ENCODE data around the gene RALGPS2. TPM values are rescaled to one million over a fixed set of nuclear protein-coding genes. Genes with fewer than 3 reads are reported as not detected.
"Not testable (repeated sequence)": the region's sequence is repeated elsewhere in the genome, so short reads cannot be mapped to it uniquely, and the experiment has no call there.

Gene RALGPS2
- total RNA-seq, 1 experiment from 2014 or later: 38.0 TPM

DNA sequence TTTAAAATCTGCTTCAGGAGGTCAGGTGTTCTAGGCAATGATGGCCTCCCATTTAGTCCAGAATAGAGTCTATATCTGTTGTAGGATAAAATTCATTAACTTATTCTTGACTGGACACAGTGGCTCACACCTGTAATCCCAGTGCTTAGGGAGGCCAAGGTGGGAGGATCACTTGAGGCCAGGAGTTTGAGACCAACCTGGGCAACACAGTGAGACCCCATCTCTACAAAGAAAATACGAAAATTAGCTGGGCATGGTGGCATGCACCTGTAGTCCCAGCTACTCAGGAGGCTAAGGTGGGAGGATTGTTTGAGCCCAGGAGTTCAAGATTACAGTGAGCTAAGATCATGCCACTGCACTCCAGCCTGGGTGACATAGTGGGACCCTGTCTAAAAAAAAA is 122.9 kb downstream of the RALGPS2 start:
- DNase-seq (ENCODE audit: low spot score); ATAC-seq; H3K27me3 Mint-ChIP-seq (ENCODE audit: low read depth); H3K9me3 Mint-ChIP-seq; H3K4me1 Mint-ChIP-seq; H3K4me3 Mint-ChIP-seq; H3K36me3 Mint-ChIP-seq; H3K27ac Mint-ChIP-seq: not testable (repeated sequence)
- TF ChIP-seq ZNF121 (CRISPR knock-in tag; IDR thresholded peaks at IDR 0.05): peak; percentile 75
- POLR2A ChIA-PET: interaction anchor here (0.6 kb wide), 1 partner anchor 140 kb away, joined by 4 read pairs; no protein-coding TSS in a partner anchor
- CTCF ChIA-PET: interaction anchor here (1.4 kb wide), 2 partner anchors 154 to 275 kb away, joined by 3 to 4 read pairs; no protein-coding TSS in a partner anchor

DNA sequence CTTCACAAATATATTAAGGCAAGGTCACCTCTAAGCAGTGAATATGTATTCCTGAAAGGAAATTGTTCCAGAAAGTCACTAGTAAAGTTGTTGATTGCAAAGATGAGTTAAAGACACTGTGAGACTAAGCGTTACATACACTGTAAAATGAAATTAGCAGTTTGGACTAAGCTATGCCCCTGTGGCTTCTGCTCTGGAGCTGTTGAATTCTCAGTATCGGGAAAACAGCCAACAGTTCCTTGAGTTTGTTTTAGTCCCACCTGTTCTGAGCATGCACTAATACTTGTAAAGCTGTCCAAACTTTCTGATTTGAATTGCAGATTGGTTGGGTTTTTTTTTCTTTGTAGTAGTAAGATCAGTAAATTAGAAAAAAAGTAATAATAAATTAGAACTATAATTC is 124.9 kb downstream of the RALGPS2 start:
- H3K27ac Mint-ChIP-seq: peak overlapping the region; percentile 74; the same call in 1 of the 2 replicates
- no peaks in the 10 kb centered on the region for H3K27me3 Mint-ChIP-seq (ENCODE audit: low read depth)
- ChIA-PET CTCF (no interaction called here), POLR2A (interaction anchor here (0.6 kb wide), 1 partner anchor 124 kb away, joined by 3 read pairs; no protein-coding TSS in a partner anchor)
- no peaks in the 10 kb centered on the region for H3K4me1 Mint-ChIP-seq
- ATAC-seq (no peak), DNase-seq (ENCODE audit: low spot score) (no peak)
- no peaks in the 10 kb centered on the region for H3K36me3 Mint-ChIP-seq
- H3K9me3 Mint-ChIP-seq: no peaks in the 10 kb centered on the region
- TF ChIP-seq, protein P1, sequence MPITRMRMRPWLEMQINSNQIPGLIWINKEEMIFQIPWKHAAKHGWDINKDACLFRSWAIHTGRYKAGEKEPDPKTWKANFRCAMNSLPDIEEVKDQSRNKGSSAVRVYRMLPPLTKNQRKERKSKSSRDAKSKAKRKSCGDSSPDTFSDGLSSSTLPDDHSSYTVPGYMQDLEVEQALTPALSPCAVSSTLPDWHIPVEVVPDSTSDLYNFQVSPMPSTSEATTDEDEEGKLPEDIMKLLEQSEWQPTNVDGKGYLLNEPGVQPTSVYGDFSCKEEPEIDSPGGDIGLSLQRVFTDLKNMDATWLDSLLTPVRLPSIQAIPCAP (CRISPR knock-in tag; IDR thresholded peaks at IDR 0.05): no peak
- TF ChIP-seq, protein P2, sequence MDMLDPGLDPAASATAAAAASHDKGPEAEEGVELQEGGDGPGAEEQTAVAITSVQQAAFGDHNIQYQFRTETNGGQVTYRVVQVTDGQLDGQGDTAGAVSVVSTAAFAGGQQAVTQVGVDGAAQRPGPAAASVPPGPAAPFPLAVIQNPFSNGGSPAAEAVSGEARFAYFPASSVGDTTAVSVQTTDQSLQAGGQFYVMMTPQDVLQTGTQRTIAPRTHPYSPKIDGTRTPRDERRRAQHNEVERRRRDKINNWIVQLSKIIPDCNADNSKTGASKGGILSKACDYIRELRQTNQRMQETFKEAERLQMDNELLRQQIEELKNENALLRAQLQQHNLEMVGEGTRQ (CRISPR knock-in tag; IDR thresholded peaks at IDR 0.05): no peak
- TF ChIP-seq FOXK1 (CRISPR knock-in tag; IDR thresholded peaks at IDR 0.05) (no peak), ZNF416 (CRISPR knock-in tag; IDR thresholded peaks at IDR 0.05) (no peak), RELA (CRISPR knock-in tag; IDR thresholded peaks at IDR 0.05; ENCODE audit: borderline replicate concordance) (no peak), SMAD3 (CRISPR knock-in tag; IDR thresholded peaks at IDR 0.05; ENCODE audit: borderline replicate concordance) (no peak), GTF2I (CRISPR knock-in tag; conservative IDR thresholded peaks at IDR 0.05) (no peak), NR1H2 (CRISPR knock-in tag; IDR thresholded peaks at IDR 0.05) (no peak), TEAD4 (CRISPR knock-in tag; IDR thresholded peaks at IDR 0.05) (no peak), CREM (CRISPR knock-in tag; IDR thresholded peaks at IDR 0.05) (no peak), PRRX2 (CRISPR knock-in tag; IDR thresholded peaks at IDR 0.05) (no peak), ESRRA (CRISPR knock-in tag; IDR thresholded peaks at IDR 0.05; ENCODE audit: borderline replicate concordance) (no peak), TCF7 (CRISPR knock-in tag; IDR thresholded peaks at IDR 0.05; ENCODE audit: low read depth) (no peak), ZBTB21 (CRISPR knock-in tag; IDR thresholded peaks at IDR 0.05; ENCODE audit: borderline replicate concordance) (no peak), ZNF219 (CRISPR knock-in tag; IDR thresholded peaks at IDR 0.05; ENCODE audit: borderline replicate concordance) (no peak)
- TF ChIP-seq, protein P3, sequence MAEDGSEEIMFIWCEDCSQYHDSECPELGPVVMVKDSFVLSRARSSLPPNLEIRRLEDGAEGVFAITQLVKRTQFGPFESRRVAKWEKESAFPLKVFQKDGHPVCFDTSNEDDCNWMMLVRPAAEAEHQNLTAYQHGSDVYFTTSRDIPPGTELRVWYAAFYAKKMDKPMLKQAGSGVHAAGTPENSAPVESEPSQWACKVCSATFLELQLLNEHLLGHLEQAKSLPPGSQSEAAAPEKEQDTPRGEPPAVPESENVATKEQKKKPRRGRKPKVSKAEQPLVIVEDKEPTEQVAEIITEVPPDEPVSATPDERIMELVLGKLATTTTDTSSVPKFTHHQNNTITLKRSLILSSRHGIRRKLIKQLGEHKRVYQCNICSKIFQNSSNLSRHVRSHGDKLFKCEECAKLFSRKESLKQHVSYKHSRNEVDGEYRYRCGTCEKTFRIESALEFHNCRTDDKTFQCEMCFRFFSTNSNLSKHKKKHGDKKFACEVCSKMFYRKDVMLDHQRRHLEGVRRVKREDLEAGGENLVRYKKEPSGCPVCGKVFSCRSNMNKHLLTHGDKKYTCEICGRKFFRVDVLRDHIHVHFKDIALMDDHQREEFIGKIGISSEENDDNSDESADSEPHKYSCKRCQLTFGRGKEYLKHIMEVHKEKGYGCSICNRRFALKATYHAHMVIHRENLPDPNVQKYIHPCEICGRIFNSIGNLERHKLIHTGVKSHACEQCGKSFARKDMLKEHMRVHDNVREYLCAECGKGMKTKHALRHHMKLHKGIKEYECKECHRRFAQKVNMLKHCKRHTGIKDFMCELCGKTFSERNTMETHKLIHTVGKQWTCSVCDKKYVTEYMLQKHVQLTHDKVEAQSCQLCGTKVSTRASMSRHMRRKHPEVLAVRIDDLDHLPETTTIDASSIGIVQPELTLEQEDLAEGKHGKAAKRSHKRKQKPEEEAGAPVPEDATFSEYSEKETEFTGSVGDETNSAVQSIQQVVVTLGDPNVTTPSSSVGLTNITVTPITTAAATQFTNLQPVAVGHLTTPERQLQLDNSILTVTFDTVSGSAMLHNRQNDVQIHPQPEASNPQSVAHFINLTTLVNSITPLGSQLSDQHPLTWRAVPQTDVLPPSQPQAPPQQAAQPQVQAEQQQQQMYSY (CRISPR knock-in tag; IDR thresholded peaks at IDR 0.05): no peak
- TF ChIP-seq, protein P4, sequence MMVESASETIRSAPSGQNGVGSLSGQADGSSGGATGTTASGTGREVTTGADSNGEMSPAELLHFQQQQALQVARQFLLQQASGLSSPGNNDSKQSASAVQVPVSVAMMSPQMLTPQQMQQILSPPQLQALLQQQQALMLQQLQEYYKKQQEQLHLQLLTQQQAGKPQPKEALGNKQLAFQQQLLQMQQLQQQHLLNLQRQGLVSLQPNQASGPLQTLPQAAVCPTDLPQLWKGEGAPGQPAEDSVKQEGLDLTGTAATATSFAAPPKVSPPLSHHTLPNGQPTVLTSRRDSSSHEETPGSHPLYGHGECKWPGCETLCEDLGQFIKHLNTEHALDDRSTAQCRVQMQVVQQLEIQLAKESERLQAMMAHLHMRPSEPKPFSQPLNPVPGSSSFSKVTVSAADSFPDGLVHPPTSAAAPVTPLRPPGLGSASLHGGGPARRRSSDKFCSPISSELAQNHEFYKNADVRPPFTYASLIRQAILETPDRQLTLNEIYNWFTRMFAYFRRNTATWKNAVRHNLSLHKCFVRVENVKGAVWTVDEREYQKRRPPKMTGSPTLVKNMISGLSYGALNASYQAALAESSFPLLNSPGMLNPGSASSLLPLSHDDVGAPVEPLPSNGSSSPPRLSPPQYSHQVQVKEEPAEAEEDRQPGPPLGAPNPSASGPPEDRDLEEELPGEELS (CRISPR knock-in tag; IDR thresholded peaks at IDR 0.05): no peak
- TF ChIP-seq, protein P5, sequence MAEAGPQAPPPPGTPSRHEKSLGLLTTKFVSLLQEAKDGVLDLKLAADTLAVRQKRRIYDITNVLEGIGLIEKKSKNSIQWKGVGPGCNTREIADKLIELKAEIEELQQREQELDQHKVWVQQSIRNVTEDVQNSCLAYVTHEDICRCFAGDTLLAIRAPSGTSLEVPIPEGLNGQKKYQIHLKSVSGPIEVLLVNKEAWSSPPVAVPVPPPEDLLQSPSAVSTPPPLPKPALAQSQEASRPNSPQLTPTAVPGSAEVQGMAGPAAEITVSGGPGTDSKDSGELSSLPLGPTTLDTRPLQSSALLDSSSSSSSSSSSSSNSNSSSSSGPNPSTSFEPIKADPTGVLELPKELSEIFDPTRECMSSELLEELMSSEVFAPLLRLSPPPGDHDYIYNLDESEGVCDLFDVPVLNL (CRISPR knock-in tag; IDR thresholded peaks at IDR 0.05; ENCODE audit: borderline replicate concordance, low read depth): no peak
- H3K4me3 Mint-ChIP-seq: no peak overlapping the region

All from WTC11 (cell line).